Loucy (cell line): Measurements from ENCODE around the gene GGA1.
A peak's percentile ranks its signal among the peaks of the same experiment; 100 is the strongest.

Experiments used
- H2AFZ ChIP-seq: fragments of 200-600 bp; sonication (generic); 2 replicates; pipeline ENCODE4 v1.6.0; 2016; ENCODE audit warnings: antibody characterized with exemption, mild to moderate bottlenecking, low read length, moderate library complexity
- H3F3A ChIP-seq: fragments of 200-600 bp; 2 replicates; pipeline ENCODE4 v1.6.0; 2016; ENCODE audit warnings: antibody characterized with exemption, low read depth, mild to moderate bottlenecking
- H3K27me3 ChIP-seq: fragments of 200-600 bp; sonication (generic); 2 replicates; pipeline ENCODE4 v1.6.1; 2014; ENCODE audit warnings: low read length, mild to moderate bottlenecking; ENCODE audit not compliant: insufficient read depth, poor library complexity, severe bottlenecking
- H3K36me3 ChIP-seq: fragments of 200-600 bp; sonication (generic); 2 replicates; pipeline ENCODE4 v1.6.1; 2016; ENCODE audit warnings: low read length; ENCODE audit not compliant: insufficient read depth
- H3K4me1 ChIP-seq: fragments of 200-600 bp; sonication (generic); 2 replicates; pipeline ENCODE4 v1.5.1; 2014; ENCODE audit warnings: low read length, mild to moderate bottlenecking; ENCODE audit not compliant: insufficient read depth, poor library complexity, severe bottlenecking
- H3K4me2 ChIP-seq: fragments of 200-600 bp; sonication (generic); 2 replicates; pipeline ENCODE4 v1.6.0; 2014; ENCODE audit warnings: antibody characterized with exemption, low read length, low read depth, mild to moderate bottlenecking; ENCODE audit not compliant: poor library complexity, severe bottlenecking
- H3K4me3 ChIP-seq: fragments of 200-600 bp; sonication (generic); 2 replicates; pipeline ENCODE4 v1.5.1; 2014; ENCODE audit warnings: low read length, mild to moderate bottlenecking, mixed read lengths; ENCODE audit not compliant: poor library complexity, severe bottlenecking
- H3K79me2 ChIP-seq: fragments of 200-600 bp; sonication (generic); 2 replicates; pipeline ENCODE4 v1.6.1; 2014; ENCODE audit warnings: low read length; ENCODE audit not compliant: insufficient read depth
- H3K9ac ChIP-seq: fragments of 200-600 bp; sonication (generic); 2 replicates; pipeline ENCODE4 v1.6.0; 2014; ENCODE audit warnings: mild to moderate bottlenecking, low read depth, low read length, moderate library complexity; ENCODE audit not compliant: poor library complexity, severe bottlenecking
- H3K9me2 ChIP-seq: fragments of 200-600 bp; sonication (generic); replicated peaks from 2 replicates; pipeline ENCODE4 v1.6.1; 2016; ENCODE audit warnings: low read depth, low read length, mixed read lengths
- H3K9me3 ChIP-seq: fragments of 200-600 bp; sonication (generic); 2 replicates; pipeline ENCODE4 v1.6.1; 2014; ENCODE audit warnings: mild to moderate bottlenecking, antibody characterized with exemption, low read length, low read depth; ENCODE audit not compliant: insufficient read depth
- H4K20me1 ChIP-seq: fragments of 200-600 bp; sonication (generic); 2 replicates; pipeline ENCODE4 v1.6.0; 2014; ENCODE audit warnings: antibody characterized with exemption, low read length, mild to moderate bottlenecking; ENCODE audit not compliant: insufficient read depth, poor library complexity, severe bottlenecking
- EZH2phosphoT487 ChIP-seq: fragments of 200-600 bp; IDR thresholded peaks from 2 replicates; pipeline ENCODE4 v1.6.1; 2018; ENCODE audit warnings: antibody characterized with exemption, mild to moderate bottlenecking, moderate library complexity, borderline replicate concordance
- TF ChIP-seq, protein P1 (sequence below): fragments of 200-600 bp; sonication (generic); conservative IDR thresholded peaks from 2 replicates; pipeline ENCODE4 v1.5.1; 2014; ENCODE audit warnings: mild to moderate bottlenecking, antibody characterized with exemption, low read length

Gene GGA1

GRCh38 chr22:37624017-37624365 lies 15.4 kb downstream of the GGA1 start:
- Histone ChIP-seq H3K9me3 (no peaks in the 10 kb centered on the region), H3K36me3 (peaks cover 8% of the 10 kb centered on the region; the same call in 1 of the 2 replicates), H3K79me2 (no peaks in the 10 kb centered on the region), H3K27me3 (no peaks in the 10 kb centered on the region), H3K9ac (peak overlapping the region; percentile 54), H3K4me1 (peaks cover 33% of the 10 kb centered on the region), H3F3A (0 out of 2 replicates have a peak, but pooled peaks cover 5% of the 10 kb centered on the region), H3K4me3 (no peak overlapping the region), H2AFZ (no peak overlapping the region), H3K9me2 (no peaks in the 10 kb centered on the region), H4K20me1 (no peaks in the 10 kb centered on the region), H3K4me2 (peak overlapping the region; percentile 50)
- no peak for TF ChIP-seq EZH2phosphoT487

DNA sequence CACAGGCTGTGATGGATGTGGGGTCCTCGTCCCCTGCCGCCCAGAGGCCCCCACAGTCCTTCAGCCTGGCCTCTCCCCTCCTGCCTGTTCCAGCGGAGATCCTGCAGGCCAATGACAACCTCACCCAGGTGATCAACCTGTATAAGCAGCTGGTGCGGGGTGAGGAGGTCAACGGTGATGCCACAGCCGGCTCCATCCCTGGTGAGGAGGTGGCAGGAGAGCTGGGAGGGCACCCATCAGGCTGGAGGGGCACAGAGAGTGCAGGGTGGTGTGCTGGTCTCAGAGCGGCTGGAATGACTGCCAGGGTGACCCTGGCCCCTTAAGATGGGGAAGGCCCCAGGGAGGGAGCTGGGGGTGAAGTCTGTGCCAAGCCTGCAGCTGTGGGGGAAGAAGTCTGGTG lies 16.2 kb downstream of the GGA1 start:
- Histone ChIP-seq H3K9me2 (no peaks in the 10 kb centered on the region), H3K4me3 (no peak overlapping the region), H3K27me3 (no peaks in the 10 kb centered on the region), H2AFZ (no peak overlapping the region), H3F3A (0 out of 2 replicates have a peak, but pooled peaks cover 5% of the 10 kb centered on the region), H3K4me2 (no peak overlapping the region), H4K20me1 (no peaks in the 10 kb centered on the region), H3K36me3 (peaks cover 4% of the 10 kb centered on the region; the same call in 1 of the 2 replicates), H3K4me1 (peaks cover 33% of the 10 kb centered on the region), H3K9ac (no peak overlapping the region), H3K9me3 (no peaks in the 10 kb centered on the region), H3K79me2 (no peaks in the 10 kb centered on the region)
- TF ChIP-seq EZH2phosphoT487, result no peak
- TF ChIP-seq, protein P1, sequence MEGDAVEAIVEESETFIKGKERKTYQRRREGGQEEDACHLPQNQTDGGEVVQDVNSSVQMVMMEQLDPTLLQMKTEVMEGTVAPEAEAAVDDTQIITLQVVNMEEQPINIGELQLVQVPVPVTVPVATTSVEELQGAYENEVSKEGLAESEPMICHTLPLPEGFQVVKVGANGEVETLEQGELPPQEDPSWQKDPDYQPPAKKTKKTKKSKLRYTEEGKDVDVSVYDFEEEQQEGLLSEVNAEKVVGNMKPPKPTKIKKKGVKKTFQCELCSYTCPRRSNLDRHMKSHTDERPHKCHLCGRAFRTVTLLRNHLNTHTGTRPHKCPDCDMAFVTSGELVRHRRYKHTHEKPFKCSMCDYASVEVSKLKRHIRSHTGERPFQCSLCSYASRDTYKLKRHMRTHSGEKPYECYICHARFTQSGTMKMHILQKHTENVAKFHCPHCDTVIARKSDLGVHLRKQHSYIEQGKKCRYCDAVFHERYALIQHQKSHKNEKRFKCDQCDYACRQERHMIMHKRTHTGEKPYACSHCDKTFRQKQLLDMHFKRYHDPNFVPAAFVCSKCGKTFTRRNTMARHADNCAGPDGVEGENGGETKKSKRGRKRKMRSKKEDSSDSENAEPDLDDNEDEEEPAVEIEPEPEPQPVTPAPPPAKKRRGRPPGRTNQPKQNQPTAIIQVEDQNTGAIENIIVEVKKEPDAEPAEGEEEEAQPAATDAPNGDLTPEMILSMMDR, result no peak

GRCh38 chr22:37625737-37626136 lies 17.1 kb downstream of the GGA1 start:
- Histone ChIP-seq H3K27me3 (no peaks in the 10 kb centered on the region), H2AFZ (no peak overlapping the region), H3K9me2 (no peaks in the 10 kb centered on the region), H3K36me3 (no peaks in the 10 kb centered on the region; the same call in 1 of the 2 replicates), H3K4me3 (no peak overlapping the region), H4K20me1 (no peaks in the 10 kb centered on the region), H3K4me2 (no peak overlapping the region), H3K9ac (no peak overlapping the region), H3K4me1 (peaks cover 33% of the 10 kb centered on the region), H3F3A (0 out of 2 replicates have a peak, but pooled peaks cover 5% of the 10 kb centered on the region), H3K79me2 (no peaks in the 10 kb centered on the region), H3K9me3 (no peaks in the 10 kb centered on the region)
- TF ChIP-seq EZH2phosphoT487, result no peak
- TF ChIP-seq, protein P1, result no peak

GRCh38 chr22:37626144-37626543 lies 17.5 kb downstream of the GGA1 start:
- Histone ChIP-seq H3K9me2 (no peaks in the 10 kb centered on the region), H3K27me3 (no peaks in the 10 kb centered on the region), H3K4me2 (no peak overlapping the region), H3K36me3 (no peaks in the 10 kb centered on the region; the same call in 1 of the 2 replicates), H3K9ac (no peak overlapping the region), H3K4me1 (peaks cover 33% of the 10 kb centered on the region), H3K4me3 (no peak overlapping the region), H3K79me2 (no peaks in the 10 kb centered on the region), H4K20me1 (no peaks in the 10 kb centered on the region), H3F3A (0 out of 2 replicates have a peak, but pooled peaks cover 5% of the 10 kb centered on the region), H2AFZ (no peak overlapping the region), H3K9me3 (no peaks in the 10 kb centered on the region)
- TF ChIP-seq, protein P1, result no peak
- TF ChIP-seq EZH2phosphoT487, result no peak
